Measurements from ENCODE around the gene EXOSC7. TPM values are rescaled to one million over a fixed set of nuclear protein-coding genes. Genes with fewer than 3 reads are reported as not detected.

The EXOSC7 gene
- polyA plus RNA-seq (2013, experiment 1 of 2) = 61.3 TPM
- polyA plus RNA-seq (2013, experiment 2 of 2) = 67.0 TPM

- WGBS = under 1% methylated on average over 82 of the region's 82 CpGs
- no peaks in the 10 kb centered on the region for H3K9me3 ChIP-seq (ENCODE audit: insufficient read depth, low read depth, low read length)
- peak within 1 kb of the TSS; percentile 100 for H3K4me3 ChIP-seq (ENCODE audit: low read length)
- peak within 1 kb of the TSS; percentile 99 for H3K9ac ChIP-seq (ENCODE audit: low read depth, low read length)
- H3K4me1 ChIP-seq (ENCODE audit: insufficient read depth, low read length) = peaks cover 19% of the 10 kb centered on the region; the same call in 1 of the 2 replicates
- peak within 1 kb of the TSS; percentile 85 for H3K27ac ChIP-seq (ENCODE audit: low read depth, low read length)
- no peaks in the 10 kb centered on the region for H3K27me3 ChIP-seq (ENCODE audit: insufficient read depth, low read length)
- peaks cover 9% of the 10 kb centered on the region for H3K36me3 ChIP-seq (ENCODE audit: insufficient read depth, low read length)
These were observed at the start of gene EXOSC7, which contains the start of gene ZDHHC3 for GRCh38 chr3:44976002-44976815. EXOSC7 (plus strand) TSS chr3:44976244; CDS start chr3:44976278, 34 bp downstream. ZDHHC3 (minus strand) TSS chr3:44976174; CDS start chr3:44959436, 16,738 bp downstream.

- H3K9me3 ChIP-seq (ENCODE audit: insufficient read depth, low read depth, low read length) = no peaks in the 10 kb centered on the region
- no peak overlapping the region for H3K4me3 ChIP-seq (ENCODE audit: low read length)
- H3K36me3 ChIP-seq (ENCODE audit: insufficient read depth, low read length) = peaks cover 58% of the 10 kb centered on the region
- H3K9ac ChIP-seq (ENCODE audit: low read depth, low read length) = no peak overlapping the region
- H3K4me1 ChIP-seq (ENCODE audit: insufficient read depth, low read length) = no peaks in the 10 kb centered on the region
- H3K27ac ChIP-seq (ENCODE audit: low read depth, low read length) = no peak overlapping the region
- H3K27me3 ChIP-seq (ENCODE audit: insufficient read depth, low read length) = no peaks in the 10 kb centered on the region
- WGBS = 96% methylated on average over 7 of the region's 7 CpGs
These were observed 49.1 kb upstream of the EXOSC7 start for GRCh38 chr3:44926921-44927320.

- WGBS = 95% methylated on average over 7 of the region's 7 CpGs
- H3K4me3 ChIP-seq (ENCODE audit: low read length) = no peak overlapping the region
- H3K4me1 ChIP-seq (ENCODE audit: insufficient read depth, low read length) = peaks cover under 1% of the 10 kb centered on the region; the same call in 1 of the 2 replicates
- H3K27me3 ChIP-seq (ENCODE audit: insufficient read depth, low read length) = no peaks in the 10 kb centered on the region
- H3K9ac ChIP-seq (ENCODE audit: low read depth, low read length) = no peak overlapping the region
- no peak overlapping the region for H3K27ac ChIP-seq (ENCODE audit: low read depth, low read length)
- peaks cover 61% of the 10 kb centered on the region for H3K36me3 ChIP-seq (ENCODE audit: insufficient read depth, low read length)
- H3K9me3 ChIP-seq (ENCODE audit: insufficient read depth, low read depth, low read length) = no peaks in the 10 kb centered on the region
These were observed 48.7 kb upstream of the EXOSC7 start for GRCh38 chr3:44927371-44927770.

GRCh38 chr3:44929782-44930181 lies 46.3 kb upstream of the EXOSC7 start:
- Histone ChIP-seq H3K4me1 (ENCODE audit: insufficient read depth, low read length) (peaks cover 5% of the 10 kb centered on the region; the same call in 1 of the 2 replicates), H3K4me3 (ENCODE audit: low read length) (no peak overlapping the region), H3K27me3 (ENCODE audit: insufficient read depth, low read length) (no peaks in the 10 kb centered on the region), H3K9ac (ENCODE audit: low read depth, low read length) (no peak overlapping the region), H3K27ac (ENCODE audit: low read depth, low read length) (no peak overlapping the region), H3K36me3 (ENCODE audit: insufficient read depth, low read length) (peaks cover 70% of the 10 kb centered on the region), H3K9me3 (ENCODE audit: insufficient read depth, low read depth, low read length) (no peaks in the 10 kb centered on the region)
- WGBS = 98% methylated on average over 5 of the region's 5 CpGs

- no peak overlapping the region for H3K27ac ChIP-seq (ENCODE audit: low read depth, low read length)
- no peak overlapping the region for H3K9ac ChIP-seq (ENCODE audit: low read depth, low read length)
- H3K27me3 ChIP-seq (ENCODE audit: insufficient read depth, low read length) = no peaks in the 10 kb centered on the region
- peaks cover 5% of the 10 kb centered on the region; the same call in 1 of the 2 replicates for H3K4me1 ChIP-seq (ENCODE audit: insufficient read depth, low read length)
- 87% methylated on average over 2 of the region's 2 CpGs for WGBS
- H3K36me3 ChIP-seq (ENCODE audit: insufficient read depth, low read length) = peaks cover 63% of the 10 kb centered on the region
- no peaks in the 10 kb centered on the region for H3K9me3 ChIP-seq (ENCODE audit: insufficient read depth, low read depth, low read length)
- no peak overlapping the region for H3K4me3 ChIP-seq (ENCODE audit: low read length)
These were observed 45.1 kb upstream of the EXOSC7 start for GRCh38 chr3:44930911-44931310.

- no peak overlapping the region for H3K27ac ChIP-seq (ENCODE audit: low read depth, low read length)
- H3K27me3 ChIP-seq (ENCODE audit: insufficient read depth, low read length) = no peaks in the 10 kb centered on the region
These were observed 44.3 kb upstream of the EXOSC7 start for GRCh38 chr3:44931791-44932190.

GRCh38 chr3:44932271-44932670 lies 43.8 kb upstream of the EXOSC7 start:
- H3K9me3 ChIP-seq (ENCODE audit: insufficient read depth, low read depth, low read length) = no peaks in the 10 kb centered on the region
- H3K4me1 ChIP-seq (ENCODE audit: insufficient read depth, low read length) = peaks cover 5% of the 10 kb centered on the region; the same call in 1 of the 2 replicates
- H3K9ac ChIP-seq (ENCODE audit: low read depth, low read length) = no peak overlapping the region
- peaks cover 54% of the 10 kb centered on the region for H3K36me3 ChIP-seq (ENCODE audit: insufficient read depth, low read length)
- no peak overlapping the region for H3K27ac ChIP-seq (ENCODE audit: low read depth, low read length)
- H3K4me3 ChIP-seq (ENCODE audit: low read length) = no peak overlapping the region
- no peaks in the 10 kb centered on the region for H3K27me3 ChIP-seq (ENCODE audit: insufficient read depth, low read length)
- 71% methylated on average over 2 of the region's 2 CpGs for WGBS

More at GRCh38 chr3:44931791-44932190, 44.3 kb upstream of the EXOSC7 start:
- WGBS = 97% methylated on average over 2 of the region's 2 CpGs
- Histone ChIP-seq H3K9ac (ENCODE audit: low read depth, low read length) (no peak overlapping the region), H3K36me3 (ENCODE audit: insufficient read depth, low read length) (peaks cover 59% of the 10 kb centered on the region), H3K9me3 (ENCODE audit: insufficient read depth, low read depth, low read length) (no peaks in the 10 kb centered on the region), H3K4me3 (ENCODE audit: low read length) (no peak overlapping the region), H3K4me1 (ENCODE audit: insufficient read depth, low read length) (peaks cover 5% of the 10 kb centered on the region; the same call in 1 of the 2 replicates)

GRCh38 chr3:44932986-44933944 lies 42.8 kb upstream of the EXOSC7 start:
- no peak overlapping the region for H3K9ac ChIP-seq (ENCODE audit: low read depth, low read length)
- peaks cover 5% of the 10 kb centered on the region; the same call in 1 of the 2 replicates for H3K4me1 ChIP-seq (ENCODE audit: insufficient read depth, low read length)
- H3K4me3 ChIP-seq (ENCODE audit: low read length) = no peak overlapping the region
- H3K9me3 ChIP-seq (ENCODE audit: insufficient read depth, low read depth, low read length) = no peaks in the 10 kb centered on the region
- 0 out of 2 replicates have a peak overlapping the region, but pooled peaks have one; percentile 13 for H3K27ac ChIP-seq (ENCODE audit: low read depth, low read length)
- H3K27me3 ChIP-seq (ENCODE audit: insufficient read depth, low read length) = no peaks in the 10 kb centered on the region
- WGBS = 88% methylated on average over 14 of the region's 14 CpGs
- peaks cover 59% of the 10 kb centered on the region for H3K36me3 ChIP-seq (ENCODE audit: insufficient read depth, low read length)

GRCh38 chr3:44939581-44940036 lies 36.4 kb upstream of the EXOSC7 start:
- H3K9me3 ChIP-seq (ENCODE audit: insufficient read depth, low read depth, low read length) = no peaks in the 10 kb centered on the region
- no peak overlapping the region for H3K27ac ChIP-seq (ENCODE audit: low read depth, low read length)
- no peaks in the 10 kb centered on the region for H3K27me3 ChIP-seq (ENCODE audit: insufficient read depth, low read length)
- H3K9ac ChIP-seq (ENCODE audit: low read depth, low read length) = no peak overlapping the region
- H3K36me3 ChIP-seq (ENCODE audit: insufficient read depth, low read length) = peaks cover 74% of the 10 kb centered on the region
- 93% methylated on average over 5 of the region's 6 CpGs for WGBS
- no peaks in the 10 kb centered on the region for H3K4me1 ChIP-seq (ENCODE audit: insufficient read depth, low read length)
- H3K4me3 ChIP-seq (ENCODE audit: low read length) = no peak overlapping the region

GRCh38 chr3:44942202-44942921 lies 33.7 kb upstream of the EXOSC7 start:
- 94% methylated on average over 8 of the region's 9 CpGs for WGBS

More at GRCh38 chr3:44942202-44942921, 33.7 kb upstream of the EXOSC7 start:
- Histone ChIP-seq H3K9me3 (ENCODE audit: insufficient read depth, low read depth, low read length) (no peaks in the 10 kb centered on the region), H3K4me3 (ENCODE audit: low read length) (no peak overlapping the region), H3K4me1 (ENCODE audit: insufficient read depth, low read length) (no peaks in the 10 kb centered on the region), H3K36me3 (ENCODE audit: insufficient read depth, low read length) (peaks cover 74% of the 10 kb centered on the region), H3K9ac (ENCODE audit: low read depth, low read length) (no peak overlapping the region), H3K27ac (ENCODE audit: low read depth, low read length) (no peak overlapping the region), H3K27me3 (ENCODE audit: insufficient read depth, low read length) (no peaks in the 10 kb centered on the region)
